A673 (cell line): Measurements from ENCODE around the gene NPIPB4. TPM values are rescaled to one million over a fixed set of nuclear protein-coding genes. Genes with fewer than 3 reads are reported as not detected.
A peak's percentile ranks its signal among the peaks of the same experiment; 100 is the strongest.
"Not testable (repeated sequence)": the region's sequence is repeated elsewhere in the genome, so short reads cannot be mapped to it uniquely, and the experiment has no call there.

Source experiments
- BruUV-seq: library from RNA; stranded (reverse); fragments of 400-500 nt; replicated peaks from 2 replicates; lab custom pipeline; 2021; lab: Mats Ljungman, UMichigan
- CTCF ChIA-PET: fragments of 300-600 bp; sonication (Branson Sonifier 250); formaldehyde crosslinking; loops from one replicate; lab custom pipeline; 2022; ENCODE audit warnings: antibody characterized with exemption; lab: Charles Lee
- POLR2A ChIA-PET: fragments of 300-600 bp; sonication (Branson Sonifier 250); formaldehyde crosslinking; loops from one replicate; lab custom pipeline; 2022; ENCODE audit warnings: antibody characterized with exemption; ENCODE audit not compliant: low non-redundant PET; lab: Charles Lee
- DNase-seq: peaks from one replicate; pipeline ENCODE4 v3.0.0-alpha.2; 2015; ENCODE audit warnings: low spot score
- H3K27ac ChIP-seq: fragments of 200-600 bp; sonication (generic); 2 replicates; pipeline ENCODE4 v1.5.1; 2016; ENCODE audit warnings: mixed run types, low read depth, mild to moderate bottlenecking, mixed read lengths, antibody characterized with exemption, low read length; ENCODE audit not compliant: poor library complexity, severe bottlenecking
- H3K27me3 ChIP-seq: fragments of 200-600 bp; sonication (generic); replicated peaks from 2 replicates; pipeline ENCODE4 v1.6.1; 2017; ENCODE audit warnings: mixed run types, low read depth, mild to moderate bottlenecking, mixed read lengths, antibody characterized with exemption, low read length; ENCODE audit not compliant: insufficient read depth, poor library complexity
- H3K36me3 ChIP-seq: fragments of 200-600 bp; sonication (generic); 2 replicates; pipeline ENCODE4 v1.6.1; 2016; ENCODE audit warnings: mixed run types, mild to moderate bottlenecking, mixed read lengths, antibody characterized with exemption, low read length; ENCODE audit not compliant: insufficient read depth, poor library complexity, severe bottlenecking
- H3K4me1 ChIP-seq: fragments of 200-600 bp; sonication (generic); 2 replicates; pipeline ENCODE4 v1.6.1; 2017; ENCODE audit warnings: mixed run types, mild to moderate bottlenecking, mixed read lengths, antibody characterized with exemption, low read length; ENCODE audit not compliant: insufficient read depth, poor library complexity, severe bottlenecking
- H3K4me3 ChIP-seq: fragments of 200-600 bp; sonication (generic); 2 replicates; pipeline ENCODE4 v1.5.1; 2016; ENCODE audit warnings: low read depth, mixed run types, mild to moderate bottlenecking, mixed read lengths, low read length; ENCODE audit not compliant: poor library complexity, severe bottlenecking
- H3K9me3 ChIP-seq: fragments of 200-600 bp; sonication (generic); 2 replicates; pipeline ENCODE4 v1.6.1; 2016; ENCODE audit warnings: mixed run types, low read depth, mild to moderate bottlenecking, mixed read lengths, antibody characterized with exemption, low read length; ENCODE audit not compliant: poor library complexity, severe bottlenecking
- intact Hi-C: fragments of 100-400 bp; cut with micrococcal nuclease; formaldehyde crosslinking; loops from one replicate; pipeline ENCODE4 v1.10.0; 2022; ENCODE audit not compliant: unreplicated experiment
- total RNA-seq: library from RNA; stranded (reverse); gene quantifications from 2 replicates; pipeline ENCODE4 v1.2.3, GENCODE V29; 2021

Gene NPIPB4
- total RNA-seq, 1 experiment from 2014 or later: 163 TPM

GRCh38 chr16:21829929-21830328 is 27.6 kb downstream of the NPIPB4 start:
- H3K27ac ChIP-seq, H3K4me1 ChIP-seq, POLR2A ChIA-PET, H3K4me3 ChIP-seq, BruUV-seq, DNase-seq, H3K36me3 ChIP-seq, CTCF ChIA-PET, H3K27me3 ChIP-seq, H3K9me3 ChIP-seq: not testable (repeated sequence)
- intact Hi-C loops: loop anchor here (10.0 kb wide), 1 partner anchor 355 kb away; no protein-coding TSS in a partner anchor

- intact Hi-C loops: loop anchor here (10.0 kb wide), 1 partner anchor 359 kb away; no protein-coding TSS in a partner anchor
- POLR2A ChIA-PET, H3K36me3 ChIP-seq, CTCF ChIA-PET, H3K27ac ChIP-seq, H3K27me3 ChIP-seq, H3K4me3 ChIP-seq, H3K9me3 ChIP-seq, BruUV-seq, DNase-seq, H3K4me1 ChIP-seq: not testable (repeated sequence)
Observed at GRCh38 chr16:21826067-21826706, 31.4 kb downstream of the NPIPB4 start.

- H3K27me3 ChIP-seq, H3K36me3 ChIP-seq, H3K27ac ChIP-seq, DNase-seq, CTCF ChIA-PET, H3K9me3 ChIP-seq, H3K4me1 ChIP-seq, BruUV-seq, POLR2A ChIA-PET, H3K4me3 ChIP-seq: not testable (repeated sequence)
- intact Hi-C loops: loop anchor here (10.0 kb wide), 1 partner anchor 359 kb away; no protein-coding TSS in a partner anchor
Observed at GRCh38 chr16:21825526-21825925, 32.0 kb downstream of the NPIPB4 start.

GRCh38 chr16:21823258-21823657 is 34.3 kb downstream of the NPIPB4 start:
- intact Hi-C loops: loop anchor here (10.0 kb wide), 1 partner anchor 362 kb away; no protein-coding TSS in a partner anchor
- not testable (repeated sequence) for H3K27ac ChIP-seq

GRCh38 chr16:21820908-21821465 is 36.6 kb downstream of the NPIPB4 start:
- POLR2A ChIA-PET, BruUV-seq, DNase-seq, H3K4me1 ChIP-seq, H3K9me3 ChIP-seq, H3K36me3 ChIP-seq, H3K27me3 ChIP-seq, CTCF ChIA-PET: not testable (repeated sequence)
- intact Hi-C loops: loop anchor here (10.0 kb wide), 1 partner anchor 364 kb away; no protein-coding TSS in a partner anchor
- Histone ChIP-seq H3K27ac (peak overlapping the region; percentile 74), H3K4me3 (peak overlapping the region; percentile 61)

More at GRCh38 chr16:21823258-21823657, 34.3 kb downstream of the NPIPB4 start:
- POLR2A ChIA-PET, BruUV-seq, H3K9me3 ChIP-seq, H3K27me3 ChIP-seq, DNase-seq, H3K36me3 ChIP-seq, CTCF ChIA-PET, H3K4me3 ChIP-seq, H3K4me1 ChIP-seq: not testable (repeated sequence)

- POLR2A ChIA-PET, H3K27me3 ChIP-seq, H3K9me3 ChIP-seq, H3K4me1 ChIP-seq, H3K36me3 ChIP-seq: not testable (repeated sequence)
- DNase-seq: peak; percentile 90
- intact Hi-C loops: loop anchor here (10.0 kb wide), 1 partner anchor 365 kb away; no protein-coding TSS in a partner anchor
- TSS peak; percentile 97 for BruUV-seq
- H3K27ac ChIP-seq: peak overlapping the region; percentile 74
- H3K4me3 ChIP-seq: peak overlapping the region; percentile 61
- CTCF ChIA-PET: interaction anchor here (0.6 kb wide), 1 partner anchor 367 kb away, joined by 13 read pairs; no protein-coding TSS in a partner anchor
Observed at GRCh38 chr16:21820028-21820907, 37.3 kb downstream of the NPIPB4 start.

- H3K27me3 ChIP-seq, H3K4me1 ChIP-seq, H3K36me3 ChIP-seq, BruUV-seq, H3K9me3 ChIP-seq, POLR2A ChIA-PET, DNase-seq: not testable (repeated sequence)
- CTCF ChIA-PET: interaction anchor here (0.6 kb wide), 1 partner anchor 368 kb away, joined by 13 read pairs; no protein-coding TSS in a partner anchor
- Histone ChIP-seq H3K4me3 (peak overlapping the region; percentile 61), H3K27ac (peak overlapping the region; percentile 74)
- intact Hi-C loops: loop anchor here (10.0 kb wide), 1 partner anchor 365 kb away; no protein-coding TSS in a partner anchor
Observed at GRCh38 chr16:21819617-21820016, 37.9 kb downstream of the NPIPB4 start.
